Measurements from ENCODE around the gene TAAR5. TPM values are rescaled to one million over a fixed set of nuclear protein-coding genes. Genes with fewer than 3 reads are reported as not detected.
"Not testable (repeated sequence)": the region's sequence is repeated elsewhere in the genome, so short reads cannot be mapped to it uniquely, and the experiment has no call there.

TAAR5 gene
- polyA plus RNA-seq, 1 donor (not counting 4 experiments of a cell fraction or from before 2014, with no cell fraction given): not detected

- Histone ChIP-seq H3K27ac (ENCODE audit: control insufficient read depth, insufficient read depth, low read length) (no peak overlapping the region), H3K4me1 (ENCODE audit: control insufficient read depth, extremely low read depth, insufficient read depth, low read length) (peaks cover 8% of the 10 kb centered on the region), H2AFZ (ENCODE audit: control insufficient read depth, low read length) (no peak overlapping the region), H3K9ac (ENCODE audit: control insufficient read depth, extremely low read depth, insufficient read depth, low read length) (no peak overlapping the region), H3K9me1 (ENCODE audit: control insufficient read depth, extremely low read depth, insufficient read depth, low read length) (no peaks in the 10 kb centered on the region), H3K4me3 (ENCODE audit: control insufficient read depth in 2 of 3, extremely low read depth in 1 of 3, insufficient read depth in 2 of 3, low read depth in 1 of 3, low read length in 3 of 3) (no peak overlapping the region), H3K9me3 (ENCODE audit: control insufficient read depth, low read depth, low read length) (no peaks in the 10 kb centered on the region), H3K4me2 (ENCODE audit: control insufficient read depth, extremely low read depth, insufficient read depth, low read depth, low read length) (no peak overlapping the region), H3K36me3 (ENCODE audit: control insufficient read depth in 2 of 2, extremely low read depth in 1 of 2, insufficient read depth in 2 of 2, low read length in 2 of 2) (no peaks in the 10 kb centered on the region), H3K79me2 (ENCODE audit: control insufficient read depth, insufficient read depth, low read length) (no peaks in the 10 kb centered on the region), H3K27me3 (ENCODE audit: control insufficient read depth, extremely low read depth, insufficient read depth, low read length) (no peaks in the 10 kb centered on the region), H4K20me1 (ENCODE audit: control insufficient read depth, extremely low read depth, insufficient read depth, low read length) (no peaks in the 10 kb centered on the region)
- no peak for TF ChIP-seq EZH2 (IDR thresholded peaks at IDR 0.05; ENCODE audit: low read length)
- TF ChIP-seq CTCF (optimal IDR thresholded peaks at IDR 0.05 in 1 of 3, IDR thresholded peaks at IDR 0.05 in 1 of 3, conservative IDR thresholded peaks at IDR 0.05 in 1 of 3; ENCODE audit: extremely low read depth in 1 of 3, insufficient read depth in 2 of 3, low read length in 3 of 3): no peak
- FAIRE-seq: peak; percentile 49
- dilution Hi-C loops (cut with MboI; ENCODE audit: extremely low pct_ligation_motif_present, low sequenced_read_pairs): no loop called here
- DNase-seq (ENCODE audit: low read depth, low spot score): no peak
Observed at GRCh38 chr6:132607544-132608233, 18.1 kb upstream of the TAAR5 start.

GRCh38 chr6:132604635-132605152 lies 15.2 kb upstream of the TAAR5 start:
- Histone ChIP-seq H3K9me3 (ENCODE audit: control insufficient read depth, low read depth, low read length) (no peaks in the 10 kb centered on the region), H2AFZ (ENCODE audit: control insufficient read depth, low read length) (peak overlapping the region; percentile 40), H3K27me3 (ENCODE audit: control insufficient read depth, extremely low read depth, insufficient read depth, low read length) (no peaks in the 10 kb centered on the region), H3K9me1 (ENCODE audit: control insufficient read depth, extremely low read depth, insufficient read depth, low read length) (no peaks in the 10 kb centered on the region), H3K4me2 (ENCODE audit: control insufficient read depth, extremely low read depth, insufficient read depth, low read depth, low read length) (peak overlapping the region; percentile 48), H3K36me3 (ENCODE audit: control insufficient read depth in 2 of 2, extremely low read depth in 1 of 2, insufficient read depth in 2 of 2, low read length in 2 of 2) (no peaks in the 10 kb centered on the region), H3K9ac (ENCODE audit: control insufficient read depth, extremely low read depth, insufficient read depth, low read length) (no peak overlapping the region), H3K79me2 (ENCODE audit: control insufficient read depth, insufficient read depth, low read length) (no peaks in the 10 kb centered on the region), H3K27ac (ENCODE audit: control insufficient read depth, insufficient read depth, low read length) (no peak overlapping the region), H3K4me3 (ENCODE audit: control insufficient read depth in 2 of 3, extremely low read depth in 1 of 3, insufficient read depth in 2 of 3, low read depth in 1 of 3, low read length in 3 of 3) (no peak overlapping the region), H3K4me1 (ENCODE audit: control insufficient read depth, extremely low read depth, insufficient read depth, low read length) (peaks cover 8% of the 10 kb centered on the region), H4K20me1 (ENCODE audit: control insufficient read depth, extremely low read depth, insufficient read depth, low read length) (no peaks in the 10 kb centered on the region)
- FAIRE-seq (peak; percentile 79), DNase-seq (ENCODE audit: low read depth, low spot score) (no peak)
- dilution Hi-C loops (cut with MboI; ENCODE audit: extremely low pct_ligation_motif_present, low sequenced_read_pairs): no loop called here
- no peak for TF ChIP-seq CTCF (optimal IDR thresholded peaks at IDR 0.05 in 1 of 3, IDR thresholded peaks at IDR 0.05 in 1 of 3, conservative IDR thresholded peaks at IDR 0.05 in 1 of 3; ENCODE audit: extremely low read depth in 1 of 3, insufficient read depth in 2 of 3, low read length in 3 of 3)
- no peak for TF ChIP-seq EZH2 (IDR thresholded peaks at IDR 0.05; ENCODE audit: low read length)

GRCh38 chr6:132600900-132601299 lies 11.4 kb upstream of the TAAR5 start:
- dilution Hi-C loops (cut with MboI; ENCODE audit: extremely low pct_ligation_motif_present, low sequenced_read_pairs); H3K4me2 ChIP-seq (ENCODE audit: control insufficient read depth, extremely low read depth, insufficient read depth, low read depth, low read length): not testable (repeated sequence)

More at GRCh38 chr6:132600900-132601299, 11.4 kb upstream of the TAAR5 start:
- H3K27ac ChIP-seq (ENCODE audit: control insufficient read depth, insufficient read depth, low read length); H3K4me3 ChIP-seq (ENCODE audit: control insufficient read depth in 2 of 3, extremely low read depth in 1 of 3, insufficient read depth in 2 of 3, low read depth in 1 of 3, low read length in 3 of 3); H4K20me1 ChIP-seq (ENCODE audit: control insufficient read depth, extremely low read depth, insufficient read depth, low read length); H3K79me2 ChIP-seq (ENCODE audit: control insufficient read depth, insufficient read depth, low read length); FAIRE-seq; H3K27me3 ChIP-seq (ENCODE audit: control insufficient read depth, extremely low read depth, insufficient read depth, low read length); H3K9me1 ChIP-seq (ENCODE audit: control insufficient read depth, extremely low read depth, insufficient read depth, low read length); H3K4me1 ChIP-seq (ENCODE audit: control insufficient read depth, extremely low read depth, insufficient read depth, low read length); H3K9me3 ChIP-seq (ENCODE audit: control insufficient read depth, low read depth, low read length); H3K9ac ChIP-seq (ENCODE audit: control insufficient read depth, extremely low read depth, insufficient read depth, low read length); DNase-seq (ENCODE audit: low read depth, low spot score); H2AFZ ChIP-seq (ENCODE audit: control insufficient read depth, low read length); H3K36me3 ChIP-seq (ENCODE audit: control insufficient read depth in 2 of 2, extremely low read depth in 1 of 2, insufficient read depth in 2 of 2, low read length in 2 of 2): not testable (repeated sequence)
